Ecto neural progenitor cell (in vitro differentiated cells): ENCODE data around the gene PADI6.

Experiments
- DNase-seq: peaks from one replicate; pipeline ENCODE4 v3.0.0-alpha.2; 2018; ENCODE audit warnings: low spot score

The PADI6 gene

DNA sequence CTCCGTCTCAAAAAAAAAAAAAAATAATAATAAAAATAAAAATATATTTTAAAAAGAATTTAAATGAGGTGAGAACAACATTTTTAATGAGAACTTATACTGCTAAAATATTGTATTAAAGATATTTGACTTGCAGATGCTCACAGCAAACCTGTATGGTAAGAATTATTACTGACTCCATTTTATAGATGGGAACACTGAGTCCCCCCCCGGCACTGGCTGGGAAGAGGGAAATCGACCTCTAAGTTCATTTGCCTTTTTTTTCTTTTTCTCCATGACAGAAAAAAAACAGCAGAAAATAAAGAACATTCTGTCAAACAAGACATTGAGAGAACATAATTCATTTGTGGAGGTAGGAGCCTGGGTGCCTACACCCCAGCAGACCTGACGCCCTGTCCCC is 13.4 kb upstream of the PADI6 start:
- no peak for DNase-seq

DNA sequence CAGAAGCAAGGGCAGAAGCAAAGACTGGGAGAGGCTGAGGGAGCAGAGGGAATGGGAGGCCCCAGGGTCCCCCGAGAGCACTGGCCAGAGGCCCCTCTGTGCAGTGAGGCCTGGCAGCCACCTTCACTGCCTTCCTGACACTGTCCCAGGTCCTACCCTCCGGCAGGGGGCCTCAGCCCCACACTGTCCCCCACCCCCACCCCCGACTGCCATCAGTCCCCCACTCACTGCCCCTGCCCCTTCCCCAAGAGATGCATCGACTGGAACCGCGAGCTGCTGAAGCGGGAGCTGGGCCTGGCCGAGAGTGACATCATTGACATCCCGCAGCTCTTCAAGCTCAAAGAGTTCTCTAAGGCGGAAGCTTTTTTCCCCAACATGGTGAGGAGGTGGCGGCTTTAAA is 13.0 kb upstream of the PADI6 start:
- DNase-seq, result no peak

DNA sequence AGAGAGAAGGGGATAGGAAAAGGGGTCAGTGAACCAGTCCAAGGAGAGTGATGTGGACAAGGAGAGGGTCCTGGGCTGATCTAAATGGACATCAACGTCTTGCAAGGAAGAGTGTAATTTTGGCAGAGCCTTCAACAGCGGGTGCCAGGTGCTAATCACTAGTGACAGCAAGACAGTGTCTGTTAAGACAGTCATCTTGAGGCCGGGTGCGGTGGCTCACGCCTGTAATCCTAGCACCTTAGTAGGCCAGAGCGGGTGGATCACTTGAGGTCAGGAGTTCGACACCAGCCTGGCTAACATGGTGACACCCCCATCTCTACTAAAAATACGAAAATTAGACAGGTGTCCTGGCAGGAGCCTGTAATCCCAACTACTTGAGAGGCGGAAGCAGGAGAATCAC is 12.2 kb upstream of the PADI6 start:
- DNase-seq, result no peak

DNA sequence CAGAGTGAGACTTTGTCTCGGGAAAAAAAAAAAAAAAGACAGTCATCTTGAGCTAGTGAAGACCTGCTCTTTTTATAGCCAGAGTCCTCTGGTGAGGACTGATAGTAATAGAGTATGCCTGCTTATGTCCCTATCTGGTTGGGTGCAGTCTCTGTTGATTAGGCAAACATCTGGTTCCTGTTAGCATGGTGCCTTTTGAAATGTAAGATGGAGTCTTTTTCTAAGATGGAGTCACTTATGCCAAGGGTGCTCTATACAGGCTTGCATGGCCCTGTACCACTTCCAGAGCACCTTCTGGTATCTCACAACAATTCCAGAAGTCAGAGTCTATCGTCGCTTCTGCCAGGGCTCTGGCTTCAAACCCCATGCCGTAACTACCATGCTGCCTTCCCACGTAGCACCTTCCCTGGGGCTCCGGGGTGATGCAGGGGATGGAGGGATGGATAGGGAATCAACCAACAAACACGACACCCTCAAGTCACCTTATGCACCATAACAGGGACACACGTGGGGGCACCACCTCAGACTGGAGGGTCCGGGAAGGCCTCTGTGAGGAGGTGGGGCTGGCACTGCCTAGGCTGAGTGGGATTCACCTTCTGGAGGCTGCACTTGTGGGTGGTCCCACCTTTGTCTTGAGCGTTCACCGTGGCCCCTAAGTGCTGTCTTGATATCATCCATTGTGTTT is 11.6 kb upstream of the PADI6 start:
- DNase-seq, result no peak

DNA sequence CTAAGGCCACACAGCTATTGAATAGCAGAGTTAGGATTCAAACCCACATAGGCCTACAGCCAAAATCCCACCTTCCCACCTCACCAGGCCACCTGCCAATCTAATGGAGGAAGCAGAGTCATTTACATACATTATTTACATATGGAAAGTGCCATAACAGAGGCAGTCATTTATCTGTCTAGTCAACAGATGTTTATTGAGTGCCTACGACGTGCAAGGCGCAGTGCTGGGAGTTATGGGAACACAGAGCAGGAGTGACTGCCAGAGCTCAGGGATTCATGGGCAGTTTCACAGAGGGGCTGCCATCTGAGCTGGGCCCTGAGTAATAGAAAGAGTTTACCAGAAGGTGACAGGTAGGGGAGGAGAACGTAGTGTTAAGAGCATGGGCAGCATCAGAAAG is 10.3 kb upstream of the PADI6 start:
- DNase-seq, result no peak

GRCh38 chr1:17363351-17363750 is 8.6 kb upstream of the PADI6 start:
- no peak for DNase-seq

GRCh38 chr1:17363771-17364170 is 8.2 kb upstream of the PADI6 start:
- DNase-seq, result no peak

- DNase-seq, result no peak
Measured at GRCh38 chr1:17365293-17365692, 6.7 kb upstream of the PADI6 start.

GRCh38 chr1:17369466-17369865 is 2.5 kb upstream of the PADI6 start:
- DNase-seq, result no peak

- no peak for DNase-seq
Measured at GRCh38 chr1:17370618-17371017, 1.4 kb upstream of the PADI6 start.

GRCh38 chr1:17372955-17373354 is 959 bp downstream of the PADI6 start:
- no peak for DNase-seq

- no peak for DNase-seq
Measured at GRCh38 chr1:17375651-17376050, 3.7 kb downstream of the PADI6 start.

GRCh38 chr1:17377325-17377953 is 5.4 kb downstream of the PADI6 start:
- DNase-seq, result no peak

GRCh38 chr1:17381161-17381560 is 9.2 kb downstream of the PADI6 start:
- DNase-seq, result no peak

GRCh38 chr1:17392199-17392740 is 20.3 kb downstream of the PADI6 start:
- no peak for DNase-seq

- no peak for DNase-seq
Measured at GRCh38 chr1:17393230-17393629, 21.2 kb downstream of the PADI6 start.

GRCh38 chr1:17397910-17398695 is 26.1 kb downstream of the PADI6 start:
- DNase-seq, result no peak

GRCh38 chr1:17400725-17401341 is 28.8 kb downstream of the PADI6 start:
- no peak for DNase-seq

DNA sequence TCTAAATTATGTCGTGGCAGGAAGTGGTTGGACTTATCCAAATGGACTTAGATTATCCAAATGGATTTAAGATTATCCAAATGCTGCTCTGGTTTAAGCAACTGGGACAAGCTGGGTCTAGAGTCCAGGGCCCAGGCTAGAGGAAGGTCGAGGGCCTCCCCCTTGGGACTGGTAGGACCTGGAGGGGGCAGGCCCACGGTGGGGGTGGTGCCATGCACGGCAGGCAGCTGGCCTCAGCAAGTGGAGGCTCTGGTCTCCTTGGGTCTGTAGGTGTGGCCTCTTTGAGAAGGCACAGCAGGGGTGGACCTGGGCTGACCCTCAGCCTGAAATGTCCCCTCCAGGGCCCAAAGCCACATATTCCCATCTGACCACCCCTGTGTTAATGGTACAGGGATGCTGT is 29.8 kb downstream of the PADI6 start:
- no peak for DNase-seq

GRCh38 chr1:17403081-17403480 is 31.1 kb downstream of the PADI6 start:
- no peak for DNase-seq

- DNase-seq, result no peak
Measured at GRCh38 chr1:17404034-17404684, 32.2 kb downstream of the PADI6 start.

- DNase-seq, result no peak
Measured at GRCh38 chr1:17404820-17405219, 32.8 kb downstream of the PADI6 start.
